Measurements from ENCODE around the gene UBE2D2. TPM values are rescaled to one million over a fixed set of nuclear protein-coding genes. Genes with fewer than 3 reads are reported as not detected.

UBE2D2 gene
- total and polyA plus RNA-seq, 11 donors, result 84.6 to 148 (median 128) TPM

DNA sequence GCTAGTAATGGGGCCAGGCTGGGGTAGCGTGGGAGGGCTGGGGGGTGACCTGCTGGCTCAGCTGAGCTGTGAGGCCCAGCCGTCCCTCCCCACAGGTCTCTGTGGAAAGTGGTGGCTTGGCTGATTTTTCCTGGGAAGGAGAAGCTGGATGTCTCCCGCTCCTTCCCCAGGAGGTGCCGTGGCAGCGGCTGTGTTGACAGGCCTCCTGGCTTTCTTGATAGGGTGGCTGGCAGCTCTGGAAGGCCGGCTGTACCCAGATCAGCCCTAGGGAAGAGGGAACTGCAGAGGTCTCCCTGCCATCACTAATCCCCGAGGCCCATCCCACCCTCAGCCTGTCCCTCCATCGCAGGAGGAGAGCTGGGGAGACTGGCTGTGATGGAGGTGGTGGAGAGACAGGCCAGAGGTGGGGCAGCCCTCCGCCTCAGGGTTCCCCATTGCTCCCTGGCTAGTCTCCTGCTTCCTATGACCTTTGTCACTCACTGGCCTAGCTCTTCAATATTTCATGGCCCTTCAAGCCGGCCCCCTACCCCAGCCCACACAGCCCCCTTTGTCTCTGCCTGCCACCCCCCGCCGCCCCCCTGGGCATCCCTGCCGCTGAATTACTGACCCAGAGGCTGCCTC lies 93.8 kb downstream of the UBE2D2 start:
- peak in 4 of 5 donors; percentile 47 to 76 (median 59) for DNase-seq
- peak; percentile 8 to 30 (median 14) for ATAC-seq
- H3K4me3 ChIP-seq, result peak overlapping the region in 4 of 12 donors; percentile 10 to 25 (median 19)
- intact Hi-C loops (cut with DNase I), result loop anchor here in 3 of 10 donors (5.0 kb wide), 1 partner anchor 32 kb away; no protein-coding TSS in a partner anchor
- H3K27me3 ChIP-seq, result peaks cover 0 to 5% (median 0%) of the 10 kb centered on the region in 9 donors
- H3K27ac ChIP-seq, result peak overlapping the region; percentile 82 to 98 (median 92)
- 42 to 49% (median 45%) methylated on average over 12 to 13 of the region's 13 CpGs for WGBS, 4 donors
- TF ChIP-seq CTCF (IDR thresholded peaks at IDR 0.05) (peak in 2 of 12 donors; percentile 12 to 17), POLR2A (IDR thresholded peaks at IDR 0.05) (no peak)
- H3K4me1 ChIP-seq, result peaks cover 42 to 100% (median 95%) of the 10 kb centered on the region in 12 donors
- H3K9me3 ChIP-seq, result no peaks in the 10 kb centered on the region
- no peaks in the 10 kb centered on the region for H3K36me3 ChIP-seq

- Histone ChIP-seq H3K27ac (peak overlapping the region; percentile 82 to 98 (median 92)), H3K4me3 (peak overlapping the region in 6 of 12 donors; percentile 1 to 21 (median 13)), H3K4me1 (peaks cover 46 to 100% (median 98%) of the 10 kb centered on the region in 12 donors), H3K9me3 (no peaks in the 10 kb centered on the region), H3K27me3 (peaks cover 0 to 3% (median 0%) of the 10 kb centered on the region in 9 donors), H3K36me3 (no peaks in the 10 kb centered on the region)
- TF ChIP-seq POLR2A (IDR thresholded peaks at IDR 0.05) (peak in 1 of 2 donors; percentile 52), CTCF (IDR thresholded peaks at IDR 0.05) (no peak)
- DNase-seq (peak; percentile 83 to 90 (median 85)), ATAC-seq (peak; percentile 67 to 78 (median 74))
- WGBS, 4 donors, result 13 to 22% (median 20%) methylated on average over 14 to 18 of the region's 18 CpGs
- intact Hi-C loops (cut with DNase I), result no loop called here
These were observed 94.7 kb downstream of the UBE2D2 start for GRCh38 chr5:139655727-139656271.

DNA sequence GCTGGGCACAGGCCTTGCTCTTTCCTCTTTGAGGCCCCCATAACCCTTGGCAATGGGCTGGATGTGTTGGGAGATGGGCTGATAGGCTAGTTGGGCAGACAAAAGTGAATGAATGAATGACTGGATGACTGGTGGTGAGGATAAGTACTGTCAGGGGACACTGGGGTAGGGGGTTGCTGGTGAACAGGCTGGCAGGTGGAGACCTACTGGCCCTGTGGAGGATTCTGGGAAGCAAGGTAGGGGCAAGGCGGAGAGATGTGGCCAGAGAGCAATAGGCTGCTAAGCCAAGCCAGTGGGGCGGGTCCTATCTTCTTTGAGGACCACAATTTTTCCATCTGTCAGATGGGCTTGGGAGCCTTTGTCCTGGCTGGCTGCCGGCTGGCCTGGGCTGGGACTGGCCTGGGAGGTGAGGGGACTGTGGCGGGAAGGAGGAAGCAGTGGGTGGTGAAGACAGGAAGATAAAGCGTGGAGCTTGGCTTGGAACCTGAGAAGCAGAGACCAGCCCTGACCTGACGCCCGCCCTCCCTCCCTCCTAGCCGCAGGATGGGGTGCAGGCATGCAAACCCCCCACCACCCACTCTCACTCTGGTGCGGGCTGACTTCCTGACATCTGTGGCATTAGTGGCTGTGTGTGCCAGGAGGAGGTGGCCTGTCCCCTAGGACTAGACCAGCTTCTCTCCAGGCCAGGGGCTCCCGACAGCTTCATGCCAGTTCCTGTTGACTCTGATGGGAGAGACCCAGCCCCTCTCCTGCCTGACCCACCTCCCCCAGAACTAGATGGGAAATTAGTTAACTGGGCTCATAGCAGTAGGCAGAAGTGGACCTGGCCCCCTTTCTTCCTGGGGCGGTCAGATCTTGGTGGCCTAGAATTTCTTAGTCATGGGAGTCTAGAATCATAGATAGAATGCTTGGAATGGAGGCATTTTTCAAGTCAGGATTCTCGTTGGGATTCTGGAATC lies 96.5 kb downstream of the UBE2D2 start:
- Histone ChIP-seq H3K36me3 (no peaks in the 10 kb centered on the region), H3K4me3 (peak overlapping the region in 1 of 12 donors; percentile 0), H3K27me3 (no peaks in the 10 kb centered on the region), H3K27ac (peak overlapping the region; percentile 54 to 98 (median 92)), H3K9me3 (no peaks in the 10 kb centered on the region), H3K4me1 (peaks cover 49 to 100% (median 96%) of the 10 kb centered on the region in 12 donors)
- WGBS, 4 donors, result 28 to 40% (median 29%) methylated on average over 8 to 12 of the region's 12 CpGs
- ATAC-seq (no peak), DNase-seq (peak in 3 of 5 donors; percentile 34 to 54 (median 45))
- intact Hi-C loops (cut with DNase I), result no loop called here
- TF ChIP-seq CTCF (IDR thresholded peaks at IDR 0.05) (no peak), POLR2A (IDR thresholded peaks at IDR 0.05) (no peak)

Data from heart left ventricle (tissue), 16 donors.